Diencephalon (tissue), 1 donor: ENCODE data around the gene KLB. TPM values are rescaled to one million over a fixed set of nuclear protein-coding genes. Genes with fewer than 3 reads are reported as not detected.

ENCODE experiments used
- small RNA-seq: library from RNA; depleted of rRNA; stranded (forward); fragments of <200 nt; gene quantifications from one replicate; pipeline ENCODE3, GENCODE V24; 2014
- total RNA-seq: library from RNA; depleted of rRNA; stranded (reverse); fragments of >200 nt; gene quantifications from one replicate; pipeline ENCODE4 v1.2.3, GENCODE V29; 2014

KLB gene
- total RNA-seq: 0.46 TPM

DNA sequence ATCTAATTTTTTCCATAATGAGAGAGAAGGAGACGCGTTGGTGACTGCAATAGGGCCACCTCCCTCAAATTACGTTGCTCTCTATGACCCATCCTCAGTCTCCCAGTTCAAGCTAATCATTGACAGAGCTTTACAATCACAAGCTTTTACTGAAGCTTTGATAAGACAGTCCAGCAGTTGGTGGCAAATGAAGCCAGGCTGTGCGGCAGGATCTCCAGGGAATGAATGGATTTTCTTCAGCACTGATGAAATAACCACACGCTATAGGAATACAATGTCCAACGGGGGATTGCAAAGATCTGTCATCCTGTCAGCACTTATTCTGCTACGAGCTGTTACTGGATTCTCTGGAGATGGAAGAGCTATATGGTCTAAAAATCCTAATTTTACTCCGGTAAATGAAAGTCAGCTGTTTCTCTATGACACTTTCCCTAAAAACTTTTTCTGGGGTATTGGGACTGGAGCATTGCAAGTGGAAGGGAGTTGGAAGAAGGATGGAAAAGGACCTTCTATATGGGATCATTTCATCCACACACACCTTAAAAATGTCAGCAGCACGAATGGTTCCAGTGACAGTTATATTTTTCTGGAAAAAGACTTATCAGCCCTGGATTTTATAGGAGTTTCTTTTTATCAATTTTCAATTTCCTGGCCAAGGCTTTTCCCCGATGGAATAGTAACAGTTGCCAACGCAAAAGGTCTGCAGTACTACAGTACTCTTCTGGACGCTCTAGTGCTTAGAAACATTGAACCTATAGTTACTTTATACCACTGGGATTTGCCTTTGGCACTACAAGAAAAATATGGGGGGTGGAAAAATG lies at the start of gene KLB:
Gene KLB, plus strand, starts transcription at position 168 of the 821 bp plus-strand sequence. Its CDS starts 20 bp downstream, at position 188.

DNA sequence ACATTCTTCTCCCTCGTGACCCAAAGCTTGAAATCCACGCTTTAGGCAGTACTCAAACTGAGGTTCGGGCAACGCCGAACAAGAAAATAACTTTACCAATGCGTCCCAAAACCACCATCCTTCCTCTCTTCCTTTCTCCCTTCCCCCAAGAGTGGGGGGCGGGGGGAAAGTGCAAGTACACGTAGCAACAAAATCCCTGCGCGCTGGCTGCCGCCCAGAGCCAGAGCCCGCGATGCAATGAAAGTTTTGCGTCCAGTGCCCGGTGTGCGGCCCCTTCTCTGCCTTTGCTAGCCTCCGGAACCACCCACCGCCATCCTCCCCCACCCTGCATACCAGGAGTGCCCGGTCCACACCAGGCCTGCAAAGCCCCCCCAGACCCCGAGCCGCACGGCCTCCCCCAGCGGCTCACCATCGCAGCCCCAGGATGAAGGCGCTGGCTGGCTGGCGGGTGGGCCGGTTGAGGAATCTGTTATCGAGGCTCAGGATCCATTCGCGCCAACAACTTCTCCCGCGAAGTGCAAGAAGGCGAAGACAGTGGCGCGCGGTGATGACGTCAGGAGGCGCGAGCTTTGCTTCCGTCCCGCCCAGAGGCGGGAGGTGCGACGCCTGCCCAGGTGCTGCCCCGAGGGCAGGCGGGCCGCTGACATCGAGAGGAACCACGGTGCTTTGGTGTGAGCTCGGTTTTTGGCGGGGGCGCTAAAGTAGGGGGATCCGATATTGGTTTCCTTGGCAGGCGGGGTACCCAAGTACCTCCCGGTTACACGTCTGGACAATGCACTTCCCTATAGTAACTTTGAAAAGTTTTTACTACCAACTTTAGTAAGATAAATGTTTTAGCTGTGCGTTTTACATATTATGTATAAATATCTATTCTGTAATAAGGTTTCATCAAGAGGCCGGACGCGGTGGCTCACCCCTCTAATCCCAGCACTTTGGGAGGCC lies 40.6 kb upstream of the KLB start, which contains the start of gene RFC1:
Gene RFC1, minus strand, starts transcription at position 533 of the 942 bp plus-strand sequence. Its CDS starts 121 bp downstream, at position 412.

DNA sequence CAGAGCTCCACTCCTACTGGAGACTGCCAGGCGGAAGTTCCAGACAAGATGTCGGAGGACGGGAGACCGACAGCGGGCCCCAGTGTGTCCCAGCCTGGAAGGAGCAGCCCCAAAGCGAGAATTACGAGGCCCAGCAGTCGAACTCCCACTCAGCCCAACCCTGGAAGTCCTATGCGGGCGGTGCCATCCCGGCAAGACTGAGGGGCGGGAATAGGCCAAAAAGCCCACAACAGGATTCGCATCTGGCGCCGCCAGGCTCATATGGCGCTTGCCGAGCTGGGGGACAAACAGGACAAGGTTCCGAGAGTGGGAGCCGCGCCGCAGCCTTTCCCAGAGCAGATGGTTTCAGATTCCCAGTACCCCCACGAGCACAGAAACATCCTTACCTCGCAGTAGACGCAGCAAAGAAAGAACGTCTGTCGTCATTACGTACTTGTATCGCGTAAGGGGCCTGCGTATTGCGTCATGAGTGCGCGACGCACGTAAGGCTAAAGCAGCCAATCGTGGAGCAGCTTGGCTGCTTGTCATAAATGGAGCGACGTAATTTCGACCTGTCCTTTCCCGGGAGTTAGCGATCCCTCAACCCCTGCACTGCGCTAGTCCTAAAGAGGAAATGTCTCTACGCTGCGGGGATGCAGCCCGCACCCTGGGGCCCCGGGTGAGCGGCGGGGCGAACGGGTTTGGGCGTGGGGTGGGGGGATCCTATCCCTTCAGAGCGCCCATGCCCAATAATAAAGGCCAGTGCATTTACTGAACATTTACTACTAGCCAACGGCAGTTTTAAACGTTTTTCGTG lies 52.0 kb downstream of the KLB start, which contains the start of the genes LIAS and RPL9:
Gene LIAS, plus strand, starts transcription at position 552 of the 796 bp plus-strand sequence. Its CDS starts 62 bp downstream, at position 614.
Gene RPL9, minus strand, starts transcription at position 418 of the 796 bp plus-strand sequence. CDS start 483 bp downstream, outside the sequence.

Small RNAs within 50 kb of the gene (small RNA-seq; reads per million reads assigned to genes)
- gene MIR5591 (not detected), gene RF00019 (not detected), gene RNU6-887P (not detected)

Other genes with a start within 250 kb of the KLB start
- gene WDR19, start 224.4 kb upstream of the KLB start, total RNA-seq: 44.8 TPM
- 47.5 TPM for gene RFC1, start 40.6 kb upstream of the KLB start, total RNA-seq
- 2,878 TPM for gene RPL9, start 52.0 kb downstream of the KLB start, total RNA-seq
- gene LIAS, start 52.1 kb downstream of the KLB start, total RNA-seq: 14.1 TPM
- 33.4 TPM for gene UGDH, start 120.5 kb downstream of the KLB start, total RNA-seq
- gene SMIM14, start 231.9 kb downstream of the KLB start, total RNA-seq: 49.4 TPM